ENCODE data around the gene SRXN1.

SRXN1 gene

GRCh38 chr20:635893-636338 lies 17.1 kb downstream of the SRXN1 start:
- DNase-seq (ENCODE audit: low read depth in 3 of 3), result no peak

- no peak for DNase-seq (ENCODE audit: low read depth in 3 of 3)
Observed at GRCh38 chr20:635028-635892, 17.7 kb downstream of the SRXN1 start.

GRCh38 chr20:634148-634925 lies 18.7 kb downstream of the SRXN1 start:
- no peak for DNase-seq (ENCODE audit: low read depth in 3 of 3)

- no peak for DNase-seq (ENCODE audit: low read depth in 3 of 3)
Observed at GRCh38 chr20:631101-631500, 21.9 kb downstream of the SRXN1 start.

- no peak for DNase-seq (ENCODE audit: low read depth in 3 of 3)
Observed at GRCh38 chr20:626579-626978, 26.4 kb downstream of the SRXN1 start.

GRCh38 chr20:625360-625932 lies 27.6 kb downstream of the SRXN1 start:
- no peak for DNase-seq (ENCODE audit: low read depth in 3 of 3)

- DNase-seq (ENCODE audit: low read depth in 3 of 3), result no peak
Observed at GRCh38 chr20:623704-624103, 29.3 kb downstream of the SRXN1 start.

GRCh38 chr20:623021-623420 lies 30.0 kb downstream of the SRXN1 start:
- no peak for DNase-seq (ENCODE audit: low read depth in 3 of 3)

GRCh38 chr20:622161-622560 lies 30.8 kb downstream of the SRXN1 start:
- no peak for DNase-seq (ENCODE audit: low read depth in 3 of 3)

- DNase-seq (ENCODE audit: low read depth in 3 of 3), result no peak
Observed at GRCh38 chr20:621125-621756, 31.8 kb downstream of the SRXN1 start.

GRCh38 chr20:620246-620645 lies 32.8 kb downstream of the SRXN1 start:
- DNase-seq (ENCODE audit: low read depth in 3 of 3), result no peak

GRCh38 chr20:618980-619379 lies 34.0 kb downstream of the SRXN1 start:
- DNase-seq (ENCODE audit: low read depth in 3 of 3), result no peak

GRCh38 chr20:617934-618690 lies 34.9 kb downstream of the SRXN1 start:
- DNase-seq (ENCODE audit: low read depth in 3 of 3), result no peak

GRCh38 chr20:615514-615913 lies 37.5 kb downstream of the SRXN1 start:
- no peak for DNase-seq (ENCODE audit: low read depth in 3 of 3)

GRCh38 chr20:611843-612185 lies 41.2 kb downstream of the SRXN1 start:
- no peak for DNase-seq (ENCODE audit: low read depth in 3 of 3)

GRCh38 chr20:611047-611842 lies 41.8 kb downstream of the SRXN1 start:
- DNase-seq (ENCODE audit: low read depth in 3 of 3), result no peak

- DNase-seq (ENCODE audit: low read depth in 3 of 3), result peak in 1 of 3 donors; percentile 12
Observed at GRCh38 chr20:610130-611046, 42.6 kb downstream of the SRXN1 start, which contains the start of gene TCF15. Gene TCF15 (minus strand): TSS chr20:610309. CDS start chr20:610237, 72 bp downstream.

GRCh38 chr20:609371-609964 lies 43.5 kb downstream of the SRXN1 start:
- DNase-seq (ENCODE audit: low read depth in 3 of 3), result no peak

- DNase-seq (ENCODE audit: low read depth in 3 of 3), result no peak
Observed at GRCh38 chr20:608970-609369, 44.0 kb downstream of the SRXN1 start.
